Measurements from ENCODE around the gene TPRN.

The TPRN gene

GRCh38 chr9:137175345-137175961, 25.1 kb downstream of the TPRN start:
- TF ChIP-seq FOXP2 (optimal IDR thresholded peaks at IDR 0.05; ENCODE audit: borderline replicate concordance, extremely low read depth, extremely low read length, insufficient read depth): no peak

- TF ChIP-seq FOXP2 (optimal IDR thresholded peaks at IDR 0.05; ENCODE audit: borderline replicate concordance, extremely low read depth, extremely low read length, insufficient read depth) (no peak), REST (IDR thresholded peaks at IDR 0.05; ENCODE audit: insufficient read depth in 1 of 2, low read depth in 2 of 2, low read length in 2 of 2) (no peak), SIN3A (IDR thresholded peaks at IDR 0.05; ENCODE audit: borderline replicate concordance, insufficient read depth, low read length) (no peak), POLR2AphosphoS5 (IDR thresholded peaks at IDR 0.05; ENCODE audit: low read depth, low read length) (no peak), TAF1 (IDR thresholded peaks at IDR 0.05; ENCODE audit: borderline replicate concordance, insufficient read depth, low read length) (no peak)
Measured at GRCh38 chr9:137174722-137175293, 25.7 kb downstream of the TPRN start.

GRCh38 chr9:137173796-137174664, 26.5 kb downstream of the TPRN start:
- TF ChIP-seq FOXP2 (optimal IDR thresholded peaks at IDR 0.05; ENCODE audit: borderline replicate concordance, extremely low read depth, extremely low read length, insufficient read depth) (no peak), POLR2AphosphoS5 (IDR thresholded peaks at IDR 0.05; ENCODE audit: low read depth, low read length) (no peak), REST (IDR thresholded peaks at IDR 0.05; ENCODE audit: insufficient read depth in 1 of 2, low read depth in 2 of 2, low read length in 2 of 2) (no peak), TAF1 (IDR thresholded peaks at IDR 0.05; ENCODE audit: borderline replicate concordance, insufficient read depth, low read length) (no peak), SIN3A (IDR thresholded peaks at IDR 0.05; ENCODE audit: borderline replicate concordance, insufficient read depth, low read length) (no peak)

- TF ChIP-seq FOXP2 (optimal IDR thresholded peaks at IDR 0.05; ENCODE audit: borderline replicate concordance, extremely low read depth, extremely low read length, insufficient read depth) (no peak), SIN3A (IDR thresholded peaks at IDR 0.05; ENCODE audit: borderline replicate concordance, insufficient read depth, low read length) (no peak), REST (IDR thresholded peaks at IDR 0.05; ENCODE audit: insufficient read depth in 1 of 2, low read depth in 2 of 2, low read length in 2 of 2) (no peak), TAF1 (IDR thresholded peaks at IDR 0.05; ENCODE audit: borderline replicate concordance, insufficient read depth, low read length) (no peak), POLR2AphosphoS5 (IDR thresholded peaks at IDR 0.05; ENCODE audit: low read depth, low read length) (no peak)
Measured at GRCh38 chr9:137172901-137173795, 27.4 kb downstream of the TPRN start.
